A549 (cell line): Measurements from ENCODE around the gene VPS13D.

ENCODE experiments used
- CTCF ChIP-seq: fragments of >200 bp; sonication (Bioruptor Twin); formaldehyde crosslinking; IDR thresholded peaks from 3 replicates; pipeline ENCODE4 v1.5.1; 2016
- JUN ChIP-seq, 2 experiments: fragments of >200 bp; sonication (Bioruptor Twin); formaldehyde crosslinking; IDR thresholded peaks; 2 replicates in 1 of 2; 3 replicates in 1 of 2; pipeline ENCODE4 v1.6.1; 2016 to 2017
- POLR2A ChIP-seq: IDR thresholded peaks from 2 replicates; pipeline ENCODE4 v1.6.1; 2012; ENCODE audit warnings: mild to moderate bottlenecking, low read length

- TF ChIP-seq JUN (IDR thresholded peaks at IDR 0.05) (no peak), POLR2A (no peak), CTCF (no peak)
Measured at GRCh38 chr1:12490532-12491142, 260.8 kb downstream of the VPS13D start.
